GM18868 (cell line): ENCODE measurements around the gene HOXC11.

Experiments
- ATAC-seq: cut with Tn5 transposase; IDR thresholded peaks from one replicate; pipeline ENCODE4 v1.9.1; 2021; ENCODE audit warnings: mild to moderate bottlenecking, moderate library complexity; ENCODE audit not compliant: unreplicated experiment

Gene HOXC11

GRCh38 chr12:53997204-53998109 lies 24.5 kb downstream of the HOXC11 start:
- no peak for ATAC-seq

GRCh38 chr12:53998110-53998899 lies 25.4 kb downstream of the HOXC11 start:
- no peak for ATAC-seq

- ATAC-seq: no peak
These were observed 25.9 kb downstream of the HOXC11 start for GRCh38 chr12:53998900-53999236.

GRCh38 chr12:53999559-54000115 lies 26.7 kb downstream of the HOXC11 start:
- ATAC-seq: no peak

GRCh38 chr12:54000116-54001114 lies 27.5 kb downstream of the HOXC11 start, which contains the start of gene HOXC9:
HOXC9 (plus strand) TSS chr12:54000161; CDS start chr12:54000189, 28 bp downstream.
- ATAC-seq: no peak

GRCh38 chr12:54001283-54002187 lies 28.6 kb downstream of the HOXC11 start:
- no peak for ATAC-seq

- ATAC-seq: no peak
These were observed 29.5 kb downstream of the HOXC11 start for GRCh38 chr12:54002278-54002914.

GRCh38 chr12:54002915-54003389 lies 30.0 kb downstream of the HOXC11 start:
- ATAC-seq: no peak

- no peak for ATAC-seq
These were observed 30.7 kb downstream of the HOXC11 start for GRCh38 chr12:54003625-54004024.

GRCh38 chr12:54004063-54004840 lies 31.3 kb downstream of the HOXC11 start:
- no peak for ATAC-seq

- no peak for ATAC-seq
These were observed 32.1 kb downstream of the HOXC11 start for GRCh38 chr12:54004841-54005530.

GRCh38 chr12:54005531-54005852 lies 32.6 kb downstream of the HOXC11 start:
- ATAC-seq: no peak

GRCh38 chr12:54005853-54006558 lies 33.1 kb downstream of the HOXC11 start:
- ATAC-seq: peak; percentile 62

- ATAC-seq: no peak
These were observed 33.8 kb downstream of the HOXC11 start for GRCh38 chr12:54006559-54007220.

- no peak for ATAC-seq
These were observed 34.8 kb downstream of the HOXC11 start for GRCh38 chr12:54007538-54008259.

- no peak for ATAC-seq
These were observed 35.3 kb downstream of the HOXC11 start for GRCh38 chr12:54008260-54008552.
